CD4-positive, alpha-beta T cell treated with Interleukin-15 for 4 hours (primary cell): ENCODE results near the gene VPS45.
"Not testable (repeated sequence)": the region's sequence is repeated elsewhere in the genome, so short reads cannot be mapped to it uniquely, and the experiment has no call there.

ENCODE experiments used
- DNase-seq: peaks from one replicate; pipeline ENCODE4 v3.0.0-alpha.2; 2020; ENCODE audit warnings: low spot score

VPS45 gene, protein sequence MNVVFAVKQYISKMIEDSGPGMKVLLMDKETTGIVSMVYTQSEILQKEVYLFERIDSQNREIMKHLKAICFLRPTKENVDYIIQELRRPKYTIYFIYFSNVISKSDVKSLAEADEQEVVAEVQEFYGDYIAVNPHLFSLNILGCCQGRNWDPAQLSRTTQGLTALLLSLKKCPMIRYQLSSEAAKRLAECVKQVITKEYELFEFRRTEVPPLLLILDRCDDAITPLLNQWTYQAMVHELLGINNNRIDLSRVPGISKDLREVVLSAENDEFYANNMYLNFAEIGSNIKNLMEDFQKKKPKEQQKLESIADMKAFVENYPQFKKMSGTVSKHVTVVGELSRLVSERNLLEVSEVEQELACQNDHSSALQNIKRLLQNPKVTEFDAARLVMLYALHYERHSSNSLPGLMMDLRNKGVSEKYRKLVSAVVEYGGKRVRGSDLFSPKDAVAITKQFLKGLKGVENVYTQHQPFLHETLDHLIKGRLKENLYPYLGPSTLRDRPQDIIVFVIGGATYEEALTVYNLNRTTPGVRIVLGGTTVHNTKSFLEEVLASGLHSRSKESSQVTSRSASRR

DNA sequence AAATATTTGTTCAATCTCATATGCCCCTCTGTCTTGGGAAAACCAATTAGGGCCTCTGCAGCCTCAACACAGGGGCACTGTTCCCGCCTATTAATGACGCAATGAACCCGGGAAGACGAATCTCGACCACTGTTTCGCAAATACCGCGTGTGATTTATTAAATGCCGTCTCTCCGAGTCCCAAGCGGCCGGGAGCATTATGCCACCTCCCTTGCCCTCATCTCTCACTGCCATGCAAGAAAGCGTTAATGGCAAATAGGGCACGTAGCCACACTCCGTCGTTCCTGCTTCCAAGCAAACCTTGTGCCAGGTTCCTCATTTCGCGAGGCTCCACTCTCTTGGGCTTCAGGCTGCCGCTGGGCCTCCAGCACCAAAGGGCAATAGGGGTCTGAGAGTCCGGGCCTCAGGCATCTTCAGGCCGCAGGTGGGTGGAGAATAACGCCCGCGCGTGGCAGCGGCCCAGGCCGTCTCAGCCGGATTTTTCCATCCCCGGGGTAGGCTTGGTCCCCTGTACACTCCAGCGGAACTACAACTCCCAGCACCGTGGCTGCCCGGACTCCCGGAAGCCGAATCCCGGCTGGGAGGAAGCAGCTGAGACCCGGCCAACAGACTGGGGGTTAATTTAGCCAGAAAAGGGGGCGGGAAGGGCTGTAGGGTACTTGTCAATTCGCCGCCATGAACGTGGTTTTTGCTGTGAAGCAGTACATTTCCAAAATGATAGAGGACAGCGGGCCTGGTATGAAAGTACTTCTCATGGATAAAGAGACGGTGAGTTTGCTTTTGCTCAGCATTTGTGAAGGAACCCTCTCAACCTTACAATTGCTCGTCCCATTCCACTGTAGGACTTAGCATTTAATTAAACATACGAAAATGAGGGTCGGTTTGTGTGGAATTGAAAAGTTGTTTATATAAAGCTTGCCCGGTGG is at the start of gene VPS45:
TSS of gene VPS45 (plus strand) at position 593 of the 925 bp plus-strand sequence. CDS start at position 675, 82 bp downstream.
- DNase-seq = peak; percentile 84

DNA sequence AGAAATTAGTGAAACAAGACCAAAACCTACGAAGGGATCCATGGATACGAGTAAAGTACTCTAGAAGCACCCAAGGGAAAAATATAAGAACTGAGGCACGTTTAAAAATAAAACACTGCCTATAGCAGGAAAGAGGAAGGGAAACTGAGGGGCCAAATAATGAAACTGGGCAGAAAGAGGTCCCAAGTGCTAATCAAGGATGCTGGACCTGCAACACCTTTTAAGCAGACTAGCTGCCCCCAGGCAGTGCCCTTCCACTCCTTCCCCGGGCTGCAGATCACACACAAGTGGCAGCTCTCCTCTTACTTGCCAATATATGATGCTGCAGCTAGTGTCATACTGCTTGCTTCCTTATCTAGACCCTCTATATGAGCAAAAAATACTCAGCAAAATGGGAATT is 49.4 kb upstream of the VPS45 start:
- DNase-seq = no peak

DNA sequence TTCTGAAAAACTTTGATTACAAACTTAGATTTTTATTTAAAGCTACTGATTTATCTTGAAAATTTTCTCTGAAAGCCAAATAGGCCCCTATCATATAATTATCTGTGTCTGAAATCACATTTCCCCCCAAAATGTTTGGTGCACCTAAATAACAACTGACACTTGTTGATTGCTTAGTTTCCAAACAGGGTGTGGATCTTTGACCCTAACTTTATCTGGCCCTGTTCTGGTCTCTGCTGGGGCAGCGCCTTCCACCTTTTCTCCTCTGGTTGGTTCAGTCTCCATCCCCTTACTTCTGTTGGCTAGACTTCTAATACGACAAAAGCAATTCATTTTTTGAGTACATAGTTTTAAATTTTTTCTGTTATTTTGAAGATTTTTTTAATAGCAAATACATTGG is 46.9 kb upstream of the VPS45 start:
- no peak for DNase-seq

DNA sequence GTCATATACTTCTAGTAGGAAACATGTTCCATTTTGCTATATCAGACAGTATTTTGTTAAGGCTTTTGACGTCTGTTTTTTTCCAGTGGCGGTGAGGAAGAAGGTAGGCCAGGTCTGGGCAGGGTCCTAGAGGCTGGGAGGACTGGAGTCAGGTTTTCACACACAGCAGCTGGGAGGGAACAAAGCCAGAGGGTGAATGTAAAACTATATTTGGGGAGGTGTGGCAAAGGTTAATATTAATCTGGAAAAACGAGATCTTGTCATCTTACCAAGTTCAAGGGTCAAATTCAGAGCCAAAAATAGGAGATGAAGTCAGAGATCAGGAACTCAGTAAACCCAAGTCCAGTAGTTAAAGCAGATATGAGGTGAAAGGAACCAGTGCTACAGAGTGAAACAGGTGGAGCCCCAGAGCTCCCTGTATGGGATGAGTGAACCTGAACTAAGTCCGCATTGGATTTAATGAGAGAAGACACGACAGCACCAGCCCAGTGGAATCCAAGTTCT is 46.3 kb upstream of the VPS45 start:
- no peak for DNase-seq

DNA sequence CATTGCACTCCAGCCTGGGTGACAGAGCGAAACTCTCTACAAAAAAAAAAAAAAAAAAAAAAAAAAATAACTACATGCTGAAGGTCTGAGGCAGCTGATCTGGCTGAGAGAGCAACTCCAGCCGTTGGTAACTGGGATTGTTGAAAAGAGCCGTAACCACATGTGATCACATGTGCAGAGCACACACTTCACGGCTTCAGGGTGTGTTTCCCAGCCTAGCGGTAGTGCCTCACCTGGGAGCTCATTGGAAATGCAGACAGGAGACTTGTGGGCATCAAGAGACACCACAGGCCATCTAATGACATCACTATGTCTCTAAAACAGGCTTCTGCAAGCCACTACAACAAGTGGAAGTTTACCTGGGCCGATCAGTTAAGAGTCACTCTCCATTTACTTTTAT is 45.2 kb upstream of the VPS45 start:
- no peak for DNase-seq

DNA sequence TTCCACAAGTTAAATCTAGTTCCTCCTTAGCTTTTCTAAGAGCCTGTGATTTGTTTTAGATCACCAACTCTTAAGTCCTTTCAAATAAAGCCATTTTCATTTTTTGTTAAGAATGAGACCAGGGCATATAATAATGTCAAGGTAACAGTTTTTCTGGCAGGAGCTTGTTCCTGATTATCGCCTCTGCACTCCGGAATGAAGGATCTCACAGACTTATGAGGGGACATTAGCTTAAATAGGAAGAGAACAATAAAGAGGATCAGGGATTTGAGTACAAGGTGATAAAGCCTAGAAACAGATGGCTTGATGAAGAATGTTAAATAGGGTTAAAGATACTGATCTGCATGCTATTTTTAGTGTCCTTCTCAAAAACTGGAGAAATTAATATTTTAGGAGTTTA is 43.4 kb upstream of the VPS45 start:
- no peak for DNase-seq

DNA sequence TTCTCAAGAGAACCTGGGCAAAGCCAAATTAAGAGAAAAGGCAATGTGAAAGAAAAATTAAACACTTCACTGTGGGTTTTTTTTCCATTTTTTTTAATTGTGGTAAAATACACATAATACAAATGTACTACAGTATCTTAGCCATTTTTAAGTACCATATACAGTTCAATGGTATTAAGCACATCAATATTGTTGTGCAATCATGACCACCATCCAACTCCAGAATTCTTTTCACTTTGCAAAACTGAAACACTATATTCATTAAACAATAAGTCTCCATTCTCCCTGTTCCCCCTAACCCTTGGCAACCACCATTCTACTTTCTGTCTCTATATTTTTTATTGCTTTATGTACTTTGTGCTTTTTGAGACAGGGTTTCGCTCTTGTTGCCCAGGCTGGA is 39.3 kb upstream of the VPS45 start:
- DNase-seq = no peak

DNA sequence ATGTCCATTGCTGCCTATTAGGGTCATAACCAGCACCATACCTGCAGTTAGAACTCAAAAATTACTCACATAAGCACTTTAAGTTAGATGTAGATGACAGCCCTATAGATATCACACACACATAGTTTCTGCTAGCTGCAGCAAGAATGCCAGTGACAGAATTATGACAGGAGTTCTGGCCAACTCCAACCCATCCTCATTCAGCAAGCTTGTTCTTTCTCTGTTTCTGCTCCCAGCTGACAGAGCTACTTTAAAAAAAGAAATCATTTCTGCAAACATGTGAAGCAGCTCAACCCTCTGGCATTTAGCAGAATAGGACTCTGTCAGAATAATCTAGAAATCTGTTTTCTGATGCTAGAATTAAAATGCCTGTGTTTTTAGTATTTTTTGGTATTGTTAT is 33.2 kb upstream of the VPS45 start:
- no peak for DNase-seq

DNA sequence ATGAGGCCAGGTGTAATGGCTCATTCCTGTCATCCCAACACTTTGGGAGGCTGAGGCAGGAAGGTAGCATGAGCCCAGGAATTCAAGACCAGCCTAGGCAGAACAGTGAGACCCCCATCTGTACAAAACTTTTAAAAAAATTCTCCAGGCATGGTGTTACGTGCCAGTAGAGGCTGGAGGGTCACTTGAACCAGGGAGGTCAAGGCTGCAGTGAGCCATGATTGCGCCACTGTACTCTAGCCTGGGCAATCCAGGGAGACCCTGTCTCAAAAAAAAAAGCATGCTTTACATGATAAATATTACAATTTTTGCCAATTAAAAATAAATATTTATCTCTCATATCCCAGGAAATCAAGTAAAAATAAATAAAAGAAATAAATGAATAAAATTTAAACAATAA is 17.6 kb upstream of the VPS45 start:
- no peak for DNase-seq

DNA sequence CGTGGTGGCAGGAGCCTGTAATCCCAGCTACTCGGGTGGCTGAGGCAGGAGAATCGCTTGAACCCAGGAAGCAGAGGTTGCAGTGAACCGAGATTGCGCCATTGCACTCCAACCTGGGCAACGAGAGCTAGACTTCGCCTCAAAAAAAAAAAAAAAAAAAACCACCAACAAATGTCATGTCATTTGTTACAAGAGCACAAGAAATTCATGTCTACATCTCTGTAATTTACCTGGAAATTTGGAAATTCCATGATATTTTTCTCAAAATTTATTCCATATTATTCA is 16.5 kb upstream of the VPS45 start:
- DNase-seq = no peak

DNA sequence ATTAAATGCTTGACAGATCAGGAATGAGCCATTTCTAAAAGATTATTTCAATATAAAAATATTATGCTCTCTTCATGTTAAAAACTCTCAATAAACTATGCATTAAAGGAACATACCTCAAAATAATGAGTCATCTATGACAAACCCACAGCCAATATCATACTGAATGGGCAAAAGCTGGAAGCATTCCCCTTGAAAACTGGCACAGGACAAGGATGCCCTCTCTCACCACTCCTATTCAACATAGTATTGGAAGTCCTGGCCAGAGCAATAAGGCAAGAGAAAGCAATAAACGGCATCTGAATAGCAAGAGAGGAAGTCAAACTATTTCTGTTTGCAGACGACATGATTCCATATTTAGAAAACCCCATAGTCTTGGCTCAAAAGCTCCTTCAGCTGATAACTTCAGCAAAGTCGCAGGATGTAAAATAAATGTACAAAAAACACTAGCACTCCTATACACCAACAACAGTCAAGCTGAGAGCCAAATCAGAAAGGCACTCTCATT is 15.6 kb upstream of the VPS45 start:
- DNase-seq = not testable (repeated sequence)

DNA sequence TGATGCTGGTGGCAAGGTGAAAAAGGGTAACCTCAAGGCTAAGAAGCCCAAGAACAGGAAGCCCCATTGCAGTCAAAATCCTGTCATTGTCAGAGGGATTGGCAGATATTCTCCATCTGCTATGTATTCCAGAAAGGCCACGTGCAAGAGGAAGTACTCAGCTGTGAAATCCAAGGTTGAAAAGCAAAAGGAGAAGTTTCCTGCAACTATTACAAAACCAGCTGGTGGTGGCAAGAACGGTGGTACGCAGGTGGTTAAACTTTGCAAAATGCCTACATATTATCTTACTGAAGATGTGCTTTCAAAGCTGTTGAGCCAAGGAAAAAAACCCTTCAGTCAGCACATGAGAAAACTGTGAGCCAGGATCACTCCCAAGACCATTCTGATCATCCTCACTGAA is 13.7 kb upstream of the VPS45 start:
- DNase-seq = no peak

DNA sequence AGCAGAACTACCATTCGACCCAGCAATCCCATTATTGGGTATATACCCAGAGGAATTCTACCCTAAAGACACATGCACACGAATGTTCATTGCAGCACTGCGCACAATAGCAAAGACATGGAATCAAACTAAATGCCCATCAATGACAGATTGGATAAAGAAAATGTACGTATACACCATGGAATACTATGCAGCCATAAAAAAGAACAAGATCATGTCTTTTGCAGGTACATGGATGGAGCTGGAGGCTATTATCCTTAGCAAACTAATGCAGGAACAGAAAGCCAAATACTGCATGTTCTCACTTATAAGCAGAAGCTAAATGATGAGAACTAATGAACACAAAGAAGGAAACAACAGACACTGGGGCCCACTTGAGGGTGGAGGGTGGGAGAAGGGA is 12.1 kb upstream of the VPS45 start:
- not testable (repeated sequence) for DNase-seq

DNA sequence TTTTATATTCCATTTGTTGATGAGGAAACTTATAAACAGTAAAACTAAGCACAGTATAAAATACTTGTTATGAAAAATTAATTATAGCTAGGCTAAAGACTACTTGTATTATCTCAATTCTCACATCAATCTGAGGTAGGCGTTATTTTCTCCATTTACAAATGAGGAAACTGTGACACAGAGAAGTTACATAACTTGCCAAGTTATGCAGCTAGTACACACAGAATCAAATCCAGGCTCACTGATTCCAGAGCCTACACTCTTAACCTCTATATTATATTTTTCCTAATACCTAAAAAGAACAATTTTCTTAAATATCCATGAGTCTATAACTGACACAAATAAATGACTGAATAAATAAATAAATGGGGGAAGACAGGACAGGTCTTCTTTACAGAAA is 11.2 kb upstream of the VPS45 start:
- DNase-seq = no peak

DNA sequence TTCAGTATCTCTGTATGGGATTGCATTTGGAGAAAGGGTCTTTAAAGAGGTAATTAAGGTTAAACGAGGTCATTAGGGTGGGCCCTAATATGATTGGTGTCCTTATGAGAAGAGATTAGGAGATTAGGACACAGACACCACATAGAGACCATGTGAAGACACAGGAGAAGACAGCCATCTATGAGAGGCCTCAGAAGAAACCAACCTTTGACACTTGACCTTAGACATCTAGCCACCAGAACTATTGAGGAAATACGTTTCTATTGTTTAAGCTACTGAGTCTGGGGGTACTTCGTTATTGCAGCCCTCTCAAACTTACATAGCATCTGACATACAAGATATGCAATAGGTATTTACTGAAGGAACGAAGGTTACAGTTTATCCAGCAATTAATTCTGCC is 7.3 kb upstream of the VPS45 start:
- DNase-seq = no peak

DNA sequence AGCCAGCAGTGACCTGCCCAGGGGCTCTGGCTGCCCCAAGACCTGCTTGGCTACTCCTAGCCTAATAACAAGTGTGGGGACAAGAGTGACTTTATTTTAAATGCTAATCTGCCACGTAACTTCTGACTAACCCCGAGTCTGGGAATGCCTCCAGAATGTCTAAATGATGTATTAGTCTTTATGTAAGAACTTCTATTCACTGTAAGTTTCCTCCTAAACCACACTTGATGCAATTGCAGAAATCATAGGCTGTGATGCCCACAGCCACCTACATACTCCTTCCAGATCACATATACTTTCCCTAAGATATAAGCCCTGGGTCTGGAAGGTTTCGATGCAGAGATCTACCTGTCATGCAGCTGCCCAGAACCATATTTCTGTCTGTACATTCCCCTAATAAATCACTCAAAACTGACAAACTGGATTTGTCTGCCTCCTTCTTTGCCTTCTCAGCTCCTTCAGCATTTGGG is 5.9 kb upstream of the VPS45 start:
- no peak for DNase-seq

DNA sequence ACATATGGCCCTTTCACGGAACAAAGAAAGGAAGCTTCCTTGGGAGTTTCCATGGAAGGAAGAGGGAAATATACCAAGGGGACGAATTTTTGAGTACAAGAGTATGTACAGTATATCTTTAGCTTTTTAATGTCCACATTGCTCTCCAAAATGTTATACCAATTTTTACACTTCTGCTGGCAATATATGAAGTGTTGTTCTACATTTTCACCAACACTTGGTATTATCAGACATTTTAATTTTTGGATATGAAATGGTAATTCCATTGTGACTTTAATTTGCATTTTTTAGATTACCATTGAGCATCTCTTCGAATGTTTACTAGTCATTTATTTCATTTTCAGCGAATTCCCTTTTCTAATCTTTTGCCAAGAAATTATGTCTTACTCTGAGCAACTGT is 5.5 kb upstream of the VPS45 start:
- DNase-seq = no peak

DNA sequence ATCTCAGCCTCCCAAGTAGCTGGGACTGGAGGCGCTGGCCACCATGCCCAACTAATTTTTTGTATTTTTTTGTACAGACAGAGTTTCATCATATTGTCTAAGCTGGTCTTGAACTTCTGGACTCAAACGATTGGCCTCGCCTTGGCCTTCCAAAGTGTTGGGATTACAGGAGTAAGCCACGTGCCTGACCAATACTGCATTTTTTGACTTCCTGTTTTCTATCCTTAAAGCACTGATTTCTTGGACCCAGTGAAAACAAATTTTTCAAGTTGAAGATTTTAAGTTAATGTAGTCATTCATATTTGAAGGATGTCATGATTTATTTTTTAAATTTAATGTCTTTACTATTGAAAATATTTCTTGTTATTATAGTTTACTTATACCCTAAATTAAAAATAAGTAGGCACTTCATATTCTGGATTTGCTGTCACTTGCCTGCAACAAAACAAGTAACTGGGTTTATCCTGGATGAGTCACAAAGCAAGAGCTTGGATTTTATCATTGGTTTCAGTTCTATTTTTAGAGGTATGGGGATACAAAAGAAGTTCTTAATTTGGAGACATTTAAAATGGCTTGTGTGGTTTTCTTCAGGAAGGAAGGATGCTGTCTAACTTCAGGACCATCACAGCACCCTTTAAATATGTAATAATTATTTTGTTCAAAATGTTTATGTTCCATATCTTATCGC is 2.2 kb upstream of the VPS45 start:
- no peak for DNase-seq

DNA sequence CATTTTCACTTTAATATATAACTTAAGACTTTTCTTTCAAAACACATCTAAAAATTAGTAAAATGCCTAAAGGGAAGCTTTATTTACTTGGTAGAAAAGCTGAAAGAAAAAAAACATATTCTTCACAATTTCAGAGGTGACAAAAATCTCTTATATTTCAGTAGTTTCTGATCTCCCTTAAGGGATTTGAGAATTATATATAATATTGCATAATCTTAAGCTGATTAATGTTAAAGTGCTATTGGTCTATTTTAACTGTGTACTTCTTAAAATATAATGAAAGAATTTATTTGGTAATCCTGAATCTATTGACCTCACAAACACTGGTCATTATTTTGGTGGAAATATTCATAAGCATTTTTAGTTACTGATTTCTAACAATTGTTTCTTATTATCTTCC is 1.2 kb upstream of the VPS45 start:
- DNase-seq = no peak

DNA sequence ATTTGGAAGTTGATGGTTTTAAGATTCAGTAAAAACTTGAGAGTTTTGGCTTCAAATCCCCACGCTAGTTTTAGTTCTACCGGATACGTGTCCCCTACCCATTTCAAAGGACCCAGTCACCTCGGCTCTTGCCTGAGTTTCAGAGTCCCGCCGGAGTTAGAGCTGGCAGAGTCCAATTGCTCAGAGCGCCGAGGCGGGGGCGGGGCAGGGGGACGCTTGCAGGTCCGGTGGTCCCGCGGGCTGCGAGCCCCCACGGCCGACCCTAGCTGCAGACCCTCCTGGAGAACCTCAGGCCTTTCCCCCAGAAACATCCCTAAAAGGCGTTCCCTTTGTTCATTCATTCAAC is 765 bp upstream of the VPS45 start:
- DNase-seq = peak; percentile 7

DNA sequence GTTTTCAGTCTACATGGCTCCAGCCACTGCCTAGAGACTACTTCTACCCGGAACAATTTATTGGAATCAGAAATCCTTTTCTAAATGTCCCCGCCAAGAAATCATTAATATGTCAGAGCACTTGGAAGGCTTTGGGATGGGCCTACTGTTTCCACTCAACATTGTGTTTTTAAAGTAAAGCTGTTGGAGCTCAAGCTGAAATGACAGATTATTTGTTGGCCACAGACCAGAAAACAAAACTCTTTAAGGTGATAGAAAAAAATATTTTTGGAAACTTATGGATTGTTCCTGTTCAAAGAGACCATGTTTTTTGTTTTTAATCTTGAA is 496 bp downstream of the VPS45 start:
- DNase-seq = no peak

DNA sequence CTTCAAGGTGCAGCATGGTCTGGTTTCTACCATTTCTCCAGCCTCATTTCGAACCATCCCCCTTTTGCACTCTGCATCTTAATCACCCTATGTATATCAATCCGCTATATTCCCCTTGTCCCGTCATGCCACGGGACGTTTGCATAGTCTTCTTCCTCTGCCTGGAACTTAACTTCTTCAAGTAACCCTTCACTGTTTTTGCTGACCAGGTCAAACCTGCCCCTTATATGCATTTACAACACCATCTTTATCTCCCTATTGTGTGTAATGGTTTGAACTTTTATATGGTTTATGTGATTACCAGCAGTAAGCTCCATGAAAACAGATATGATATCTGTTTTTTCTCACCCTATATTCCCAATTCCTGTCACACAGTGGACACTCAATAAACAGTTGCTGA is 2.3 kb downstream of the VPS45 start:
- DNase-seq = no peak
